GM21447 (cell line): ENCODE data around the gene EME1.

Source experiments
- ATAC-seq: cut with Tn5 transposase; IDR thresholded peaks from one replicate; pipeline ENCODE4 v1.9.1; 2021; ENCODE audit not compliant: unreplicated experiment

EME1 gene

DNA sequence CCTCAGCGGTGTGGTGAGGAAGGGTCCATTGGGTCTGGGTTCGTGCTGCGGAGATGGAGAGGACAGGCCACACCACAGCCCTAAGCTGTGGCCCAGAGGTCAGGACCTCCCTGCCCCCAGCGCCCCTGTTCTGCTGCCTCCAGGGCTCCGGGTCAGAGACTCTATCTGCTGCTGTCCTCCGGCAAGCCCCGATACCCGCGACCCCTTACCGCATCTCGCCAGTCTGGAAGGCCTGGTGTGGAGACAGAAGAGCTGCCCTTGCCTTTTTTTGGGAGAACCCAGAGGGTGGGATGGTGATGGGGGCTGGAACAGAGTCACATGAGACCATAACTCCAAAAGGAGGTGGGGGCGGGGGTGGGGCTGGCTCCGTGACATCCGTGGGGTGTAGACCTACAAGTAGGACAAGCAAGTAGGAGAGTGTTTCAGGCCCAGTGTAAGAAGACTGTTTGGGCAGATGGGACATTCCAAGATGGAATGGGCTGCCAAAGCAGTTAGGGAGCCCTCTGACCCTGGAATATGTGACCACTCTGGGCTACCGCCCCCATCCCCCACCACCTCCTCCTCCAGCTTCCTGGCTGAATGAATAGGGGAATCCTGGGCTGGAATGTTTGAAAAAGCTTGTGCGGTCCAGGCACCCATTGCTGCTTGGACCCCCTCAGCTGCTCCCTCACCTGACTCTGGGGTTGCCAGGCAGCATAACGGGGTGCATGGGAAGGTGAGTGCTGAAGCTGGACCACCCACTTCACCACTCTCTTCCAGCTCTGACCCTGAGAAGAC, 25.7 kb upstream of the EME1 start:
- no peak for ATAC-seq

GRCh38 chr17:50347894-50348291, 25.1 kb upstream of the EME1 start:
- no peak for ATAC-seq

DNA sequence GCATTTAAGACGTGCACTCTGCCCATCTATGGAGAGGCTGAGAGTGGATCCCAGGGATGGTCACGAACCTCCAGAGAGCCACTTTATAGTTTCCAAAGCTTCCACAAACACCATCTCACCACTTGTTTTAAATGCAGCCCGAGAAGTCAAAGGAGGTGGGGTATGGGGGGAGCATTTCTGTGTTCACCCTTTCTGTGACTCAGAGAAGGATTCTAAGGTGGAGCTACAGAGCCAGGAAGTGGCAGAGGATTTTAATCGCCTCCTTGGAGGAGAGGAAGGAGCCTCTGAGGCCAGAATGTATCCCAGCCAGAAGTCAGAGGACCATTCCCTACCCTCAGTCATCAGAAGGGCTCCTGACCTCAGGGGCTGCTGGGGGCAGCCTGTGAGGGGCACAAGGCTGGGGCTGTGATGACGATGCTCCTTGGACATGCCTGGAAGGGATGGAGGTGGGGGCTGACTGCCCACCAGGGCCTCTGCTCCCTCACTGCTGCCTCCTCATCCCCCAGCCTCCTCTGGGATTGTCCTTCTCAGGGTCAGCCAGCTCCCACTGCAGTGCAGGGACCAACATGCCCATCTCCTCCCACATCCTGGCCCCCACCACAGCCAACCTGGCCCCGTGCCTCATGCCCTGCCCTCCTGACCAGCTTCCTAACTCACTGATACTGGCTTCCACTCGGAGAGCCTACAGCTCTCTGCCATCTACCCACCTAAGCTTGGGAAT, 24.3 kb upstream of the EME1 start:
- no peak for ATAC-seq

DNA sequence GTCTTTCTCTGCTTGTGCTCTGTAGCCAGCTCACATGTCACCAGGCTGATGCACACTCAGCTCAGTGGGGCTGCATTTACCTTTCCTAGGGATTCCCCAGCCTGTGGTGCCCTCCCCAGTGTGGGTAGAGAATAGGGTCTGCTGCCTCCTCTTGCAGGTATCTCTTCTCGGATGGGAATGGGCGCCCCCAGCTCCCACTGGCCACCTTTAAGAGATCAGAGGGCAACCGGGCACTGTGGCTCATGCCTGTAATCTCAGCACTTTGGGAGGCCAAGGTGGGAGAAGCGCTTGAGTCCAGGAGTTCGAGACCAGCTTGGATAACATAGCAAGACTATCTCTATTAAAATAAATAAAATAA, 23.8 kb upstream of the EME1 start:
- ATAC-seq: no peak

- no peak for ATAC-seq
Observed at GRCh38 chr17:50350733-50351132, 22.3 kb upstream of the EME1 start.

GRCh38 chr17:50352072-50352692, 20.8 kb upstream of the EME1 start:
- no peak for ATAC-seq

DNA sequence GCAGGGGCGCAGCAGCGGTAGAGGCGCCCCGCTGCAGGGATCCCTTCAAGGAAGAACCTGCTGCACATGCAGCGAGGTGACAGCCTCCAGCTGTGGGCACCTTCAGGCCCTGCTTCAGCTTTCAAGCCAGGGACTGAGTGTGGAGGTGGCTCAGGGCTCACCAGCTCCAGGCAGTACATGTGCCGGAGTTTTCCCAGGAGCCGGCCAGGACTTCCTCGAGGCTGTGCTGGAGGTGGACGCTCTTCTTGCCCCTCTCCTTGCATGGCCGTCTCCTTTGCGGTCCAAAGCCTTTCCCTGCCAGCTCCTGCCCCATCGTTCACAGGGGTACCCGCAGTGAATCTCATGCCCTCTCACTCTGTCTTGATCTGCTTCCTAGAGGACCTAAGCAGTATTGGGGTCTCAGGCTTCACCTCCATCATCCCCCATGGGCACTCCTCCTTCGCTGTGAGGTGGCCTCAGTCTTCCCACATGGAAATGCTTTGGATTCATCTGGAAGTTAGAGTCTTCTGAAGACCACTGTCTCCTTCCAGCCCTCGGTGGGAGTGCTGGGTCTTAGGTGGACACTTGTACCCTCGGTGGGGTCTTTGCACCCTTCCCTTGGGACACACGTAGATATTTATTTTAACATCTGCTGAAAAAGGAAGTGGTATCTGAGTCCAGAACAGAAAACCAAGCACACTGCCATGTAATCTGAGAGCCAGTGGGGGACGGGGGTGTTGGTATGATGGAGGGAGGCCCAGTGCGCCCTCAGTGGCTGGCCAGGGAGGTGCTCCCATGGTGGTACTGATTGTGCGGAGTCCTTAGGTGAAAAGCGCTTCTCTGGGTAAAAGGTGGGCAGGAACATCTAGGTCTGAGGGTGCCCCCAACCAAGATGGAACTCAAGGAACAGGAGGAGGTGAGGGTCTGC, 20.1 kb upstream of the EME1 start:
- ATAC-seq: no peak

DNA sequence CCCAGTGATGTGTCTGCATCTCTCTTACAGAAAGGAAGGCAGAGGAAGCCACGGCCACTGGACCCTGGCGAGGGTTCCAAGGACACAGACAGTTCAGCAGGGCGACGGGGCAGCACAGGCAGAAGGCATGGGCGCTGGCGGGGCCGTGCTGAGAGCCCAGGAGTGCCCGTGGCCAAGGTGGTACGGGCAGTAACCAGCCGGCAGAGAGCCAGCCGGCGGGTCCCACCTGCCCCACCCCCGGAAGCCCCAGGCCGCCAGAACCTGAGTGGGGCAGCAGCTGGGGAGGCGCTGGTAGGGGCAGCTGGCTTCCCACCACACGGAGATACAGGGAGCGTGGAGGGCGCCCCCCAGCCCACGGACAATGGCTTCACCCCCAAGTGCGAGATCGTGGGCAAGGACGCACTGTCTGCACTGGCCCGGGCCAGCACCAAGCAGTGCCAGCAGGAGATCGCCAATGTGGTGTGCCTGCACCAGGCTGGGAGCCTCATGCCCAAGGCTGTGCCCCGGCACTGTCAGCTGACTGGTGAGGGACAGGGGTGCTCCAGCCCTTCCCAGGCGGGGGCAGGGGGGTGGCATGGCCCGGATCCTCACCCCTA, 19.3 kb upstream of the EME1 start:
- ATAC-seq: no peak

- no peak for ATAC-seq
Observed at GRCh38 chr17:50354198-50354597, 18.8 kb upstream of the EME1 start.

DNA sequence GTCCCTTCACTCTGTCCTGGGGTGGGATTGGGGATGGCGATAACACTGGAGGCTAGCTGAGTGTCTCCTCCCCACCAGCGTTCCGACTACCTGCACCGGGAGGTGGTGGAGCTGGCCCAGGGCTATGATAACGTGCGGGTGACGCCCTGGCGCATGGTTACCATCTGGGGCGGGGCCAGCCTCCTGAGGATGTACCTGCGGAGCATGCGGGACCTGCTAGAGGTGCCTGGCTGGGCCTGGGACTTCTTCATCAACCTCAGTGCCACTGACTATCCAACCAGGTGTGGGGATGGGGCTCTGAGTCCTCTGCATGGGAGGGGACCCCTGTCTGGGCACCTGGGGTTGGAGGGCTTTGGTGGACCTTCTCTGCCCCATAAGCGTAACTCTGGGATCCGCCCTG, 18.3 kb upstream of the EME1 start:
- ATAC-seq: no peak

- no peak for ATAC-seq
Observed at GRCh38 chr17:50355336-50355700, 17.7 kb upstream of the EME1 start.

GRCh38 chr17:50355701-50356341, 17.2 kb upstream of the EME1 start:
- no peak for ATAC-seq

DNA sequence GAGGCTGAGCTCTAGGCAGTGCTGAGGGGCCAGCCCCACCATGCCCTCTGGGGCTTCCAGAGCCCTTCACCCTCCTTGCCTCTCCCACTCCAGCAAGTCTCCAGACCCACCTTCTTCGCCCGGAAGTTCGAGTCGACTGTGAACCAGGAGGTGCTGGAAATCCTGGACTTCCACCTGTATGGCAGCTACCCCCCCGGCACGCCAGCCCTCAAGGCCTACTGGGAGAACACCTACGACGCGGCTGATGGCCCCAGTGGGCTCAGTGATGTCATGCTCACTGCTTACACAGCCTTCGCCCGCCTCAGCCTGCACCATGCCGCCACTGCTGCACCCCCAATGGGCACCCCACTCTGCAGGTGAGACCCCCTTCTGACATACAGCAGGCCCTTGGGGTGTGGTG, 16.6 kb upstream of the EME1 start:
- no peak for ATAC-seq

- ATAC-seq: no peak
Observed at GRCh38 chr17:50356892-50357510, 16.0 kb upstream of the EME1 start.

DNA sequence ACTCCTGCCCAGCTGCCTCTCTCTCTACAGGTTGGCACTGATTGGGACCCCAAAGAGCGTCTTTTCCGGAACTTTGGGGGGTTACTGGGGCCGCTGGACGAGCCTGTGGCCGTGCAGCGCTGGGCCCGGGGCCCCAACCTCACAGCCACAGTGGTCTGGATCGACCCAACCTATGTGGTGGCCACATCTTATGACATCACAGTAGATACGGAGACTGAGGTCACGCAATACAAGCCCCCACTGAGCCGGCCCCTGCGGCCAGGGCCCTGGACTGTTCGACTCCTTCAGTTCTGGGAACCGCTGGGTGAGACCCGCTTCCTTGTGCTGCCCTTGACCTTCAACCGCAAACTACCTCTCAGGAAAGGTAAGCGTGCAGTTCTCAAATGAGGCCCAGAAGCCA, 14.9 kb upstream of the EME1 start:
- no peak for ATAC-seq

DNA sequence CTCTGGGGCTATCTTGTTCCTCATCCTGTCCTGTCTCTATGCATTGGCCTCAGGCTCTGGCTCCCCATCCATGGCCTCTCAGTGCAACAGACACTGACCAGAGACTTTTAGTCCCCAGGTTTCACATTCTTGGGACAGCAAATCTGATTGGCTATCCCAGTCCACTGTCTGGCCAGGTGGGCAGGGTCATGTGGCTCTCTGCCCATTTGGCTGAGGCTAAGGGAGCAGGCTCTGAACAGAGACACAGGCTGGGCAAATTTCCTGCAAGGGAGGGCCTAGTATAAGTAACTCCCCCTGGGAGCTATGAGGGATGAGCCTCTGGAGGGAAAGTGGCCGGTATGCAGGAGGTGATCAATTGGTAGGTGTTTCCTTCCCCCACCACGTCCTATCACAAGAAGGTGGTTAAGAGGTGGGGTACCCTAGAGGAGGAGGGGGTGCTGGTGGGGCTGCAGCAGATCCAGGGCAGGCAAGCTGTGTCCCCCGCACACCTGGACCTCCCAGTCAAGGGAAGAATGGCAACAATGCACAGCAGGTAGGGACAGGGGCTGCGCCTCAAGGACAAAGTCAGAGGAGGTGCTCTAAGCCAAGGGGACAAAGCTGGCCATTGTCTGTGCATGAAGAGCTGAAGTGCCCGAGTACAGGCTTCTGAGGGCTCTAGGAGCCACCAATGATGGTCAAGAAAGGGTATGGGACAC, 13.9 kb upstream of the EME1 start:
- no peak for ATAC-seq

GRCh38 chr17:50359998-50360461, 13.0 kb upstream of the EME1 start:
- ATAC-seq: no peak

GRCh38 chr17:50360486-50361115, 12.4 kb upstream of the EME1 start:
- ATAC-seq: no peak
